ENCODE data around the gene FOXP1. TPM values are rescaled to one million over a fixed set of nuclear protein-coding genes. Genes with fewer than 3 reads are reported as not detected.

Gene FOXP1
- total and polyA plus RNA-seq, 8 donors: 13.4 to 74.1 (median 44.1) TPM

DNA sequence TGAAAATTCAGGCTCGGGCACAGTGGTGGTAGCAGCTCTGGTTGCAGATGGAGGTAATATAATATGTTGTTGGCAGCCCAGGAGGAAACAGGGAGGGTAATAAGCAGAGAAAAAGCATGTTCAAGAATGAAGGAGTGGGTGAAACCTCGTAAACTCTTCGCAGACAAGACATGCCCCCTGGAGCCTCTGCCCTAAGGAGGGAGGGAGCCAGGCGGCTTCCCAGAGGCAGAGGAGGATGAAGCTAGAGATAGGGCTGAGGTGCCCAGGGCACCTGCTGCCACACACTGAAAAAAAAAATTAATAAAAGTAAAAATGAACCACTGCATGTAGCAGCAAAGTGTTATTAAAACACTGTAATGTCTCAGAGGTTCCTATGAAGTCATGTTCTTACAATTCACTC lies 137.3 kb downstream of the FOXP1 start:
- Histone ChIP-seq H3K27ac (no peak overlapping the region), H3K36me3 (no peaks in the 10 kb centered on the region), H3K9me3 (no peaks in the 10 kb centered on the region), H3K4me3 (no peak overlapping the region), H3K4me1 (peaks cover 0 to 28% (median 4%) of the 10 kb centered on the region in 3 donors), H3K27me3 (no peaks in the 10 kb centered on the region)
- intact Hi-C loops (cut with DNase I): no loop called here
- DNase-seq (no peak), ATAC-seq (no peak), FAIRE-seq (no peak)
- TF ChIP-seq, protein P1, sequence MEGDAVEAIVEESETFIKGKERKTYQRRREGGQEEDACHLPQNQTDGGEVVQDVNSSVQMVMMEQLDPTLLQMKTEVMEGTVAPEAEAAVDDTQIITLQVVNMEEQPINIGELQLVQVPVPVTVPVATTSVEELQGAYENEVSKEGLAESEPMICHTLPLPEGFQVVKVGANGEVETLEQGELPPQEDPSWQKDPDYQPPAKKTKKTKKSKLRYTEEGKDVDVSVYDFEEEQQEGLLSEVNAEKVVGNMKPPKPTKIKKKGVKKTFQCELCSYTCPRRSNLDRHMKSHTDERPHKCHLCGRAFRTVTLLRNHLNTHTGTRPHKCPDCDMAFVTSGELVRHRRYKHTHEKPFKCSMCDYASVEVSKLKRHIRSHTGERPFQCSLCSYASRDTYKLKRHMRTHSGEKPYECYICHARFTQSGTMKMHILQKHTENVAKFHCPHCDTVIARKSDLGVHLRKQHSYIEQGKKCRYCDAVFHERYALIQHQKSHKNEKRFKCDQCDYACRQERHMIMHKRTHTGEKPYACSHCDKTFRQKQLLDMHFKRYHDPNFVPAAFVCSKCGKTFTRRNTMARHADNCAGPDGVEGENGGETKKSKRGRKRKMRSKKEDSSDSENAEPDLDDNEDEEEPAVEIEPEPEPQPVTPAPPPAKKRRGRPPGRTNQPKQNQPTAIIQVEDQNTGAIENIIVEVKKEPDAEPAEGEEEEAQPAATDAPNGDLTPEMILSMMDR (IDR thresholded peaks at IDR 0.05): no peak
- WGBS, 2 donors: 96 to 97% methylated on average over 4 of the region's 4 CpGs

DNA sequence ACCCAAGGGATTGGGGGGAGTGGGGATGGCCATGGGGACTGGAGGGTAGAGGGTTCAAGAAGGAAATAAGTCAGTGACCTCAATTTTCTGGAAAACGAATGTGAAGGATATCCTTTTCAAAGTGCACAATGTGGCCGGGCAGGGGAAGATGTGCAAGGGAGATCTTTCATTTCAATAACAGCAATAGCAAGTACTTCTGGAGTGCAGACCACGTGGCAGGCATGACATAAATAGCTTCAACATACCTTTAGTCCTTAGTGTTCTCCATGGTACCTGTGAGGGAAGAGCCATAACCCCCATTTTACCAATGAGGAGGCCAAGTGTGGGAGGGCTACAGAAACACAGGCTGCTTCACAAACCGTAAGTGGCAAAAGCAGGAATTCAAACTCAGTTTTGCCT lies 138.7 kb downstream of the FOXP1 start:
- Histone ChIP-seq H3K9me3 (no peaks in the 10 kb centered on the region), H3K4me1 (peaks cover 0 to 21% (median 0%) of the 10 kb centered on the region in 3 donors), H3K36me3 (no peaks in the 10 kb centered on the region), H3K27ac (peak overlapping the region in 2 of 4 donors; percentile 23 to 55), H3K27me3 (no peaks in the 10 kb centered on the region), H3K4me3 (no peak overlapping the region)
- TF ChIP-seq, protein P1 (IDR thresholded peaks at IDR 0.05): no peak
- FAIRE-seq (no peak), DNase-seq (no peak), ATAC-seq (no peak)
- WGBS, 2 donors: 78 to 90% methylated on average over 4 of the region's 4 CpGs
- intact Hi-C loops (cut with DNase I): no loop called here

DNA sequence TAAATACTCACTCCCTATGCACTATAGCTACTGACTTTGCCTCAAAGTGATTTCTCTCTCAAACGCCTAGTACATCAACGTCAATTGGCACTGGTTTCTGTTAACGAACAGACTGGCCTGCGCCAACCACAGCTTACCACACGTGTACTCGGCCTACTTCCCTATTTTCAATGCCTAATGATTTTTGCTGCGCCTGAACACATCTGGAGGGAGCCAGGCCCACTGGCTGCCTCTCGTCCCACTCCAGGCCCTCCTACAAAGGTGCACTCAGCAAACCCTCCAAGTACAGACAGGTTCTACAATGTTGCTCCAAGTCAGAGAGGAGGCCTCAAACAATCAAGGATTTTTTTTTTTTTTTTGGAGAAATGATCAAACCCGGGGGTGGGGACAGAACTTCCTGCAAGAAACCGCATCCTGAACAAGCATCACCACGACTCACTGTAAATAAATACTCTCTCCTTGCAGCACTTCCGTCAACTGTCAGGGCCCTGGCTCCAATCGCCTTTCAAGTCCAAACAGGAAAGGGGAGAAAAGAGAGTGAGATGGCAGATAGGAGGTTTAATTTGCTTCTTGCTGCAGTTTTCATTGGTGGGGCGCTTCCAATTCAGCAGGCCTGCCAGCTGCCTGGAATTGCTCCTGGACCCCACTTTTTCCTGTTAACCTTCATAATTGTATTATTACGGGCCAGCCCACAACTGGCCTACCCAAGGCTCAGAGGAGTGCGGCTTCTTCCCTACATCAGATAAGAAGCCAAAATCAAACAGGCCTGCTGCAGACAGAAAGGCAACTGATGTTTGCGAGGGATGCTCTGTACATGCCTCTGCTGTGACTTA lies 139.3 kb downstream of the FOXP1 start:
- Histone ChIP-seq H3K4me3 (no peak overlapping the region), H3K9me3 (no peaks in the 10 kb centered on the region), H3K27ac (peak overlapping the region in 2 of 4 donors; percentile 23 to 55), H3K4me1 (peaks cover 0 to 15% (median 0%) of the 10 kb centered on the region in 3 donors), H3K27me3 (no peaks in the 10 kb centered on the region), H3K36me3 (no peaks in the 10 kb centered on the region)
- 85 to 88% methylated on average over 17 of the region's 17 CpGs for WGBS, 2 donors
- peak in 3 of 4 donors; percentile 47 to 81 (median 69) for ATAC-seq
- intact Hi-C loops (cut with DNase I): no loop called here
- TF ChIP-seq, protein P1 (IDR thresholded peaks at IDR 0.05): no peak
- no peak for FAIRE-seq
- peak in 1 of 6 donors; percentile 44 for DNase-seq

DNA sequence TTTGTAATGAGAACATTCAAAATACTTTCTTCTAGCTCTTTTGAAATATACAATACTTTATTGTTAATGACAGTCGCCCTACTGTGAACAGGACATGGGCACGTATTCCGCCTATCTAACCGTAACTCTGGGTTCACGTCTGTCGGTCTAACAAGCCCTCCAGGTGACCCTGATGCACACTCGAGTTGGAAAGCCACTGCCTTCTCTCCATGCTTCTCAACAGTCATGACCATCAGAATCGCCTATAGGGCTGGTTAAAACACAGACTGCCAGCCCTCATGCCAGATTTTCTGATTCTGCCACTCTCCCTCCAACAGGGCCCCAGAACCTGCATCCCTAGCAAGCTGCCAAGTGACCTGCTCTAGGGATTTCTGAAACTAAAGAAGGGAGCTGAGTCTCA lies 140.2 kb downstream of the FOXP1 start:
- intact Hi-C loops (cut with DNase I): no loop called here
- TF ChIP-seq, protein P1 (IDR thresholded peaks at IDR 0.05): no peak
- peak overlapping the region in 2 of 4 donors; percentile 23 to 55 for H3K27ac ChIP-seq
- no peaks in the 10 kb centered on the region for H3K27me3 ChIP-seq
- DNase-seq: no peak
- H3K4me3 ChIP-seq: no peak overlapping the region
- H3K4me1 ChIP-seq: peaks cover 0 to 12% (median 0%) of the 10 kb centered on the region in 3 donors
- H3K9me3 ChIP-seq: no peaks in the 10 kb centered on the region
- no peak for ATAC-seq
- H3K36me3 ChIP-seq: no peaks in the 10 kb centered on the region
- FAIRE-seq: no peak
- WGBS, 2 donors: 95 to 98% methylated on average over 8 of the region's 8 CpGs

DNA sequence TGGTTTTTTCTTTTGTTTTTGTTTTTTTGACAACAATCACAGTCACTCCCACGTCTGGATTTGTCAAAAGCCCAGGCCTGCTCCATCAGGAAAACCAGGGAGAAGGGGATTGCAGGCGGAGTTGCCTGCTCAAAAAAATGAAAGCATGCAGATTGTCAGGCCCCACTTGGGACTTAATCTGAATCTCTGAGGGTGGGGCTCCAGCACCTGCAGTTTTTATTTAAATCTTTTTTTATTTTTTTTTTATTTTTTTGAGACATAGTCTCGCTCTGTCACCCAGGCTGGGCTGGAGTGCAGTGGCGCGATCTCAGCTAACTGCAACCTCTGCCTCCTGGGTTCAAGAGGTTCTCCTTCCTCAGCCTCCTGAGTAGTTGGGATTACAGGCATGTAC lies 140.9 kb downstream of the FOXP1 start:
- peak overlapping the region in 2 of 4 donors; percentile 23 to 55 for H3K27ac ChIP-seq
- TF ChIP-seq, protein P1 (IDR thresholded peaks at IDR 0.05): no peak
- DNase-seq (no peak), ATAC-seq (no peak), FAIRE-seq (no peak)
- intact Hi-C loops (cut with DNase I): no loop called here
- WGBS, 2 donors: 91 to 96% methylated on average over 5 of the region's 5 CpGs
- H3K36me3 ChIP-seq: no peaks in the 10 kb centered on the region
- no peaks in the 10 kb centered on the region for H3K27me3 ChIP-seq
- H3K9me3 ChIP-seq: no peaks in the 10 kb centered on the region
- peaks cover 0 to 12% (median 0%) of the 10 kb centered on the region in 3 donors for H3K4me1 ChIP-seq
- no peak overlapping the region for H3K4me3 ChIP-seq
